A673 (cell line): Measurements from ENCODE around the gene SP6.

Experiments used
- EZH2 ChIP-seq: fragments of 200-600 bp; sonication (generic); IDR thresholded peaks from 2 replicates; pipeline ENCODE4 v1.6.1; 2017; ENCODE audit warnings: borderline replicate concordance, low read depth, mild to moderate bottlenecking, mixed read lengths, antibody characterized with exemption, low read length; ENCODE audit not compliant: poor library complexity, severe bottlenecking
- TF ChIP-seq, protein P1 (sequence below): fragments of 300-800, 200-600 bp; sonication (generic); conservative IDR thresholded peaks from 2 replicates; pipeline ENCODE4 v1.5.1; 2017; ENCODE audit warnings: low read depth, mild to moderate bottlenecking, antibody characterized with exemption, low read length, moderate library complexity, mixed read lengths

DNA sequence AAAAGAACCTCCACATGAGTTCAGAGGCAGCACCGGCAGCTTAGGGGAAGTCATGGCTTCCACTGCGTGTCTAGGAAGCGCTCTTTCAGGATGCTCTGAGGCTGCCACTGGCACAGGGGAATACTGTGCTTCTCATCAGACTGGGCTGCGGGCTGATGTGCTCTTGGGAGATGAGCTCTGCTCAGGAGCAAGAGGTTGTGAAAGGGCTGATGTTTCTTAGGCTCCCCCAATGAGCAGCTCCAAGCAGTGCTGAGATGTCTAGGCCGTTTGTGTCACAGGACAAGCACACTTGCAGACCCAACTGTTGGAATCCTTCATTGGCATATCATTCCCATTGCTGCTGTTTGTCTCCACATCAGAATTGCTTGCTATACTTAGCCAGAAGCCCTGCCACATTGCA is 48.7 kb upstream of the SP6 start:
- TF ChIP-seq, protein P1, sequence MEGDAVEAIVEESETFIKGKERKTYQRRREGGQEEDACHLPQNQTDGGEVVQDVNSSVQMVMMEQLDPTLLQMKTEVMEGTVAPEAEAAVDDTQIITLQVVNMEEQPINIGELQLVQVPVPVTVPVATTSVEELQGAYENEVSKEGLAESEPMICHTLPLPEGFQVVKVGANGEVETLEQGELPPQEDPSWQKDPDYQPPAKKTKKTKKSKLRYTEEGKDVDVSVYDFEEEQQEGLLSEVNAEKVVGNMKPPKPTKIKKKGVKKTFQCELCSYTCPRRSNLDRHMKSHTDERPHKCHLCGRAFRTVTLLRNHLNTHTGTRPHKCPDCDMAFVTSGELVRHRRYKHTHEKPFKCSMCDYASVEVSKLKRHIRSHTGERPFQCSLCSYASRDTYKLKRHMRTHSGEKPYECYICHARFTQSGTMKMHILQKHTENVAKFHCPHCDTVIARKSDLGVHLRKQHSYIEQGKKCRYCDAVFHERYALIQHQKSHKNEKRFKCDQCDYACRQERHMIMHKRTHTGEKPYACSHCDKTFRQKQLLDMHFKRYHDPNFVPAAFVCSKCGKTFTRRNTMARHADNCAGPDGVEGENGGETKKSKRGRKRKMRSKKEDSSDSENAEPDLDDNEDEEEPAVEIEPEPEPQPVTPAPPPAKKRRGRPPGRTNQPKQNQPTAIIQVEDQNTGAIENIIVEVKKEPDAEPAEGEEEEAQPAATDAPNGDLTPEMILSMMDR: no peak
- TF ChIP-seq EZH2: no peak
